Smooth muscle cell (in vitro differentiated cells): ENCODE results near the gene BRINP3. TPM values are rescaled to one million over a fixed set of nuclear protein-coding genes. Genes with fewer than 3 reads are reported as not detected.

Source experiments
- DNase-seq: peaks from one replicate; lab custom pipeline; 2025; ENCODE audit not compliant: unreplicated experiment; lab: John Stamatoyannopoulos, UW
- H2AFZ ChIP-seq: fragments of 200-600 bp; sonication (generic); 2 replicates; pipeline ENCODE4 v1.6.0; 2016; ENCODE audit warnings: antibody characterized with exemption, low read depth, mild to moderate bottlenecking
- H3F3A ChIP-seq: fragments of 200-600 bp; sonication (generic); 2 replicates; pipeline ENCODE4 v1.6.0; 2017; ENCODE audit warnings: antibody characterized with exemption, low read depth
- H3K27ac ChIP-seq: fragments of 200-600 bp; sonication (generic); 2 replicates; pipeline ENCODE4 v1.5.1; 2016; ENCODE audit warnings: low read depth, mild to moderate bottlenecking
- H3K27me3 ChIP-seq: fragments of 200-600 bp; sonication (generic); 2 replicates; pipeline ENCODE4 v1.6.1; 2016; ENCODE audit warnings: low read depth, mild to moderate bottlenecking
- H3K36me3 ChIP-seq: fragments of 200-600 bp; sonication (generic); 2 replicates; pipeline ENCODE4 v1.5.1; 2016; ENCODE audit warnings: low read depth
- H3K4me1 ChIP-seq: fragments of 200-600 bp; sonication (generic); 2 replicates; pipeline ENCODE4 v1.5.1; 2016; ENCODE audit warnings: low read depth
- H3K4me2 ChIP-seq: fragments of 200-600 bp; sonication (generic); 2 replicates; pipeline ENCODE4 v1.6.0; 2016; ENCODE audit warnings: mild to moderate bottlenecking
- H3K4me3 ChIP-seq: fragments of 200-600 bp; sonication (generic); 2 replicates; pipeline ENCODE4 v1.5.1; 2016; ENCODE audit warnings: mild to moderate bottlenecking
- H3K79me2 ChIP-seq: fragments of 200-600 bp; sonication (generic); 2 replicates; pipeline ENCODE4 v1.6.0; 2016; ENCODE audit warnings: low read depth, mild to moderate bottlenecking
- H3K9ac ChIP-seq: fragments of 200-600 bp; sonication (generic); 2 replicates; pipeline ENCODE4 v1.6.0; 2016; ENCODE audit warnings: low read depth
- H3K9me3 ChIP-seq: fragments of 200-600 bp; sonication (generic); replicated peaks from 2 replicates; pipeline ENCODE4 v1.5.1; 2016; ENCODE audit warnings: low read depth
- H4K20me1 ChIP-seq: fragments of 200-600 bp; sonication (generic); 2 replicates; pipeline ENCODE4 v1.6.0; 2016; ENCODE audit warnings: low read depth
- WGBS: methylation state at CpG from one replicate; pipeline ENCODE4 v1.1.7; 2016; ENCODE audit warnings: low lambda C conversion rate; 5-methylcytosine and 5-hydroxymethylcytosine counted together
- polyA plus RNA-seq: library from polyadenylated mRNA; unstranded; fragments of >200 nt; fragmentation: Nextera tagmentation; extraction: Ambion mirVana; gene quantifications from 2 replicates; pipeline ENCODE4 v1.2.1, GENCODE V29; 2016
- total RNA-seq: library from RNA; depleted of rRNA; stranded (reverse); fragments of >200 nt; gene quantifications from 2 replicates; pipeline ENCODE4 v1.2.3, GENCODE V29; 2014
- TF ChIP-seq, protein P1 (sequence below): fragments of 200-600 bp; sonication (generic); IDR thresholded peaks from 2 replicates; pipeline ENCODE4 v1.5.1; 2017; ENCODE audit warnings: borderline replicate concordance, mild to moderate bottlenecking, antibody characterized with exemption; ENCODE audit not compliant: insufficient read depth, poor library complexity, severe bottlenecking

BRINP3 gene
- total and polyA plus RNA-seq, 2 experiments from 2014 or later, result not detected

DNA sequence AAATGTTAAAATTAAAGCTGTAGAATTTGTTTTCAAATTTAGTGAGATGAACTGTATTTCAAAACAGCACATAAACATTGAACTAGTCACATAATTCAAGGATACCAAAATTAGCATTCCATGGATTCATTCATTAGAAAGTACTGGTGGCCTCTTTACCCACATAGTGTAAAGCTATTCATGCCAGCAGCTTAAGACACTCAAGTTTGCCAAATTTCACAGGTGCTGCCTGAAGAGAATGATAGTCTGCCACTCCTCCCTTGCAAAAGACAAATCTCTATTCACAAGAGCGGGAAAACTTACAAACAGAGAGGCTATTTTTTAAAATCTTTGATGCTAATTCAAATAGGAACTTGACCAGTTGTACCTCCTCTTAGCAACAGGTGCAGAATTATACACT lies 337.0 kb downstream of the BRINP3 start:
- no peak overlapping the region for H3K4me2 ChIP-seq
- no peaks in the 10 kb centered on the region for H3K9me3 ChIP-seq
- H3K4me1 ChIP-seq, result no peaks in the 10 kb centered on the region
- H3K79me2 ChIP-seq, result no peaks in the 10 kb centered on the region
- no peak for DNase-seq
- H3K36me3 ChIP-seq, result no peaks in the 10 kb centered on the region
- no peaks in the 10 kb centered on the region for H3K27me3 ChIP-seq
- H3F3A ChIP-seq, result no peaks in the 10 kb centered on the region
- 84% methylated on average over 1 of the region's 1 CpG for WGBS
- no peak overlapping the region for H3K27ac ChIP-seq
- no peak overlapping the region for H3K4me3 ChIP-seq
- TF ChIP-seq, protein P1, sequence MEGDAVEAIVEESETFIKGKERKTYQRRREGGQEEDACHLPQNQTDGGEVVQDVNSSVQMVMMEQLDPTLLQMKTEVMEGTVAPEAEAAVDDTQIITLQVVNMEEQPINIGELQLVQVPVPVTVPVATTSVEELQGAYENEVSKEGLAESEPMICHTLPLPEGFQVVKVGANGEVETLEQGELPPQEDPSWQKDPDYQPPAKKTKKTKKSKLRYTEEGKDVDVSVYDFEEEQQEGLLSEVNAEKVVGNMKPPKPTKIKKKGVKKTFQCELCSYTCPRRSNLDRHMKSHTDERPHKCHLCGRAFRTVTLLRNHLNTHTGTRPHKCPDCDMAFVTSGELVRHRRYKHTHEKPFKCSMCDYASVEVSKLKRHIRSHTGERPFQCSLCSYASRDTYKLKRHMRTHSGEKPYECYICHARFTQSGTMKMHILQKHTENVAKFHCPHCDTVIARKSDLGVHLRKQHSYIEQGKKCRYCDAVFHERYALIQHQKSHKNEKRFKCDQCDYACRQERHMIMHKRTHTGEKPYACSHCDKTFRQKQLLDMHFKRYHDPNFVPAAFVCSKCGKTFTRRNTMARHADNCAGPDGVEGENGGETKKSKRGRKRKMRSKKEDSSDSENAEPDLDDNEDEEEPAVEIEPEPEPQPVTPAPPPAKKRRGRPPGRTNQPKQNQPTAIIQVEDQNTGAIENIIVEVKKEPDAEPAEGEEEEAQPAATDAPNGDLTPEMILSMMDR, result no peak
- no peaks in the 10 kb centered on the region for H4K20me1 ChIP-seq
- H3K9ac ChIP-seq, result no peak overlapping the region
- H2AFZ ChIP-seq, result no peak overlapping the region

DNA sequence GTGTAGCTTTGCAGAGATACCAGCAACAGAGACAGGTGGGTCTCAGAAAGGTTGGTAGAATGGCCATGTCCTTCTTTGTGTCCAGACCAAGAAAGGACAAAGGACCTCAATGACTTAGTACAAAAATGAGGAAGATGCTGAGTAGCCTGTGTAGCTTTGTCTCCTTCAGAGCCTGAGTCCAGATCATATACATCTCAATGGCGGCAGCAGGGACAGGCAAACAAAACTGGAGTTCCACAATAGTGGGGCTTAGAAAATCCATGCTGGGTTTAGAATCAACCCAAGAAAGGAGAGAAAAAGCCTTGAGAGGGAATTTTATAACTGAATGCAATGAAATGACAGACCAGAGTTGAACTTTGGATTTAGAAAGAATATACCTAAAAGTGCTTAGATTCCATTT lies 339.0 kb downstream of the BRINP3 start:
- 100% methylated on average over 1 of the region's 1 CpG for WGBS
- H3K27ac ChIP-seq, result no peak overlapping the region
- H3K4me1 ChIP-seq, result no peaks in the 10 kb centered on the region
- DNase-seq, result no peak
- no peaks in the 10 kb centered on the region for H4K20me1 ChIP-seq
- no peak overlapping the region for H3K4me3 ChIP-seq
- TF ChIP-seq, protein P1, result no peak
- no peak overlapping the region for H3K4me2 ChIP-seq
- no peaks in the 10 kb centered on the region for H3K9me3 ChIP-seq
- H3K27me3 ChIP-seq, result no peaks in the 10 kb centered on the region
- H3K36me3 ChIP-seq, result no peaks in the 10 kb centered on the region
- H3F3A ChIP-seq, result no peaks in the 10 kb centered on the region
- H3K9ac ChIP-seq, result no peak overlapping the region
- no peak overlapping the region for H2AFZ ChIP-seq
- no peaks in the 10 kb centered on the region for H3K79me2 ChIP-seq

DNA sequence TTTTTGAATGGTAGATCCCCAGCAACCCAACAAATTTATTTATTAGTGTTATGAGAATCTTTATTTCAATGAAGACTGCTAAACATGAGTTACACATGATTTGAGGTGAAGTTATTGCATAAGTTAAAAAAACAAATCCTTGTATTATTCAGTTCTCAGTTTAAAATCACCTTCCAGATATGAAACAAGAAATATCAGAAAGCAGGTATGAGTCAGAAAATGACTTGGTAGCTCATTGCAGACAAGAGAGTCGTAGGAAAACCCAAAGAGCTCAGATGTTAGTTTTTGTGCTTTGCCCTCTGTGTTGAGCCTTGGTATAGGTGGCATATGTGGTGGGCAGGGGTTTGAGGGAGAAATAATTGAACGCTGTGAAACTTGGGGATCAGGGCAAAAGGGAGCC lies 339.4 kb downstream of the BRINP3 start:
- Histone ChIP-seq H3K4me2 (no peak overlapping the region), H3K79me2 (no peaks in the 10 kb centered on the region), H3K36me3 (no peaks in the 10 kb centered on the region), H3K27ac (no peak overlapping the region), H4K20me1 (no peaks in the 10 kb centered on the region), H3K9me3 (no peaks in the 10 kb centered on the region), H3K4me1 (no peaks in the 10 kb centered on the region), H2AFZ (no peak overlapping the region), H3K4me3 (no peak overlapping the region), H3K27me3 (no peaks in the 10 kb centered on the region), H3K9ac (no peak overlapping the region), H3F3A (no peaks in the 10 kb centered on the region)
- DNase-seq, result no peak
- TF ChIP-seq, protein P1, result no peak
- WGBS, result 68% methylated on average over 2 of the region's 2 CpGs

DNA sequence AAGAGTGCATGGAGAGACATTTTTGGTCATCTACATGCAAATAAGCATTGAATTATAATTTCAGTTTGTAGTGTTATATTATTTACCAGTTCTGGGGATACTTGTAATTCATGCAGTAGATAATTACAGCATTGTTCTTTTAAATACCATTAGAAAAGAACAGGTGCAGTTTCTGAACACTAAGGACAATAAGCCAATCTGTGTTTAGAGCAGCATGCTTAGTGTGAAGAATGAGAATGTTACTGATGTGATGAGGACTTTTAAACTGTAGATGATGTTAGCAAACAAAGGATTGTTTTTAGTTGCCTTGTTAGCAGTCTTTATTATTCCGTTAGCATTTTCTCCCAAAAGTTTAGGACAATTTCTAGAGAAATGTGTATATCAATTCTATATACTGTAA lies 348.3 kb downstream of the BRINP3 start:
- H3K36me3 ChIP-seq, result no peaks in the 10 kb centered on the region
- no peaks in the 10 kb centered on the region for H3K27me3 ChIP-seq
- H3K9me3 ChIP-seq, result no peaks in the 10 kb centered on the region
- 82% methylated on average over 1 of the region's 1 CpG for WGBS
- H2AFZ ChIP-seq, result no peak overlapping the region
- no peaks in the 10 kb centered on the region for H3F3A ChIP-seq
- H3K27ac ChIP-seq, result no peak overlapping the region
- no peak for DNase-seq
- H3K4me2 ChIP-seq, result no peak overlapping the region
- no peaks in the 10 kb centered on the region for H3K79me2 ChIP-seq
- TF ChIP-seq, protein P1, result no peak
- H4K20me1 ChIP-seq, result no peaks in the 10 kb centered on the region
- H3K4me3 ChIP-seq, result no peak overlapping the region
- H3K9ac ChIP-seq, result no peak overlapping the region
- H3K4me1 ChIP-seq, result no peaks in the 10 kb centered on the region
